ENCODE results near the gene SPTLC1.

- TF ChIP-seq CTCF (IDR thresholded peaks at IDR 0.05) (no peak), POLR2A (IDR thresholded peaks at IDR 0.05) (no peak)
These were observed 49.0 kb downstream of the SPTLC1 start for GRCh38 chr9:92066168-92066567.

All from testis (tissue), 2 donors.